Endodermal cell (in vitro differentiated cells): ENCODE data around the gene WHRN. TPM values are rescaled to one million over a fixed set of nuclear protein-coding genes. Genes with fewer than 3 reads are reported as not detected.

Experiments used
- DNase-seq: peaks from one replicate; pipeline ENCODE4 v3.0.0-alpha.2; 2017
- H3K27ac ChIP-seq: 2 replicates; pipeline ENCODE4 v1.5.1; 2013; ENCODE audit warnings: mild to moderate bottlenecking, low read depth, low read length, moderate library complexity
- H3K27me3 ChIP-seq: 2 replicates; pipeline ENCODE4 v1.6.1; 2013; ENCODE audit warnings: mild to moderate bottlenecking, low read length, moderate library complexity; ENCODE audit not compliant: insufficient read depth, control insufficient read depth, poor library complexity, severe bottlenecking
- H3K36me3 ChIP-seq: 2 replicates; pipeline ENCODE4 v1.7.0; 2013; ENCODE audit warnings: mild to moderate bottlenecking, low read length, moderate library complexity; ENCODE audit not compliant: control insufficient read depth, insufficient read depth
- H3K4me1 ChIP-seq: one replicate; pipeline ENCODE4 v1.7.0; 2013; ENCODE audit warnings: low read length; ENCODE audit not compliant: control insufficient read depth, insufficient read depth
- H3K4me3 ChIP-seq: 2 replicates; pipeline ENCODE4 v1.5.1; 2013; ENCODE audit warnings: mild to moderate bottlenecking, low read length, moderate library complexity
- H3K9ac ChIP-seq: 2 replicates; pipeline ENCODE4 v1.6.1; 2013; ENCODE audit warnings: mild to moderate bottlenecking, low read length, moderate library complexity; ENCODE audit not compliant: poor library complexity, severe bottlenecking; ENCODE audit errors: extremely low read depth
- H3K9me3 ChIP-seq: 2 replicates; pipeline ENCODE4 v1.6.1; 2013; ENCODE audit warnings: mild to moderate bottlenecking, low read length, moderate library complexity; ENCODE audit not compliant: control insufficient read depth
- H3K27ac Mint-ChIP-seq: 2 replicates; pipeline ENCODE4 v1.8.0; 2020; ENCODE audit warnings: mixed read lengths
- H3K27me3 Mint-ChIP-seq: 2 replicates; pipeline ENCODE4 v1.8.0; 2021; ENCODE audit warnings: mild to moderate bottlenecking, mixed read lengths; ENCODE audit not compliant: insufficient read depth
- H3K36me3 Mint-ChIP-seq: 2 replicates; pipeline ENCODE4 v1.8.0; 2020; ENCODE audit warnings: low read depth, mixed read lengths
- H3K4me1 Mint-ChIP-seq: 2 replicates; pipeline ENCODE4 v1.8.0; 2020; ENCODE audit warnings: mixed read lengths
- H3K4me3 Mint-ChIP-seq: 2 replicates; pipeline ENCODE4 v1.8.0; 2020; ENCODE audit warnings: mild to moderate bottlenecking, moderate library complexity, mixed read lengths
- H3K9me3 Mint-ChIP-seq: 2 replicates; pipeline ENCODE4 v1.8.0; 2020; ENCODE audit warnings: mild to moderate bottlenecking, mixed read lengths
- CTCF ChIP-seq: fragments of 200-600 bp; sonication (generic); conservative IDR thresholded peaks from 2 replicates; pipeline ENCODE4 v1.5.0; 2021; ENCODE audit warnings: antibody characterized with exemption, mild to moderate bottlenecking
- WGBS, 2 experiments: methylation state at CpG; one replicate each; pipeline versions ENCODE4 v1.1.5 to v1.1.7; 2013; ENCODE audit warnings: missing lambda C conversion rate in 2 of 2, mixed read lengths in 1 of 2; ENCODE audit not compliant: insufficient coverage in 1 of 2, insufficient read length in 1 of 2; 5-methylcytosine and 5-hydroxymethylcytosine counted together
- total RNA-seq, 2 donors: library from RNA; stranded (reverse); fragmentation: NEBNext Ultra II Directional in 1 of 2; extraction: Animal tissue kit (Norgen Biotek cat#: 25700) in 1 of 2; gene quantifications; 2 replicates in 1 of 2; 3 replicates in 1 of 2; pipeline ENCODE4 v1.2.1, GENCODE V29; 2021

WHRN gene
- total RNA-seq, 2 donors from 2014 or later: 7.0 to 12.8 TPM

- Mint-ChIP-seq H3K4me3 (no peak overlapping the region), H3K27ac (no peak overlapping the region), H3K27me3 (no peaks in the 10 kb centered on the region), H3K4me1 (peaks cover 37% of the 10 kb centered on the region), H3K36me3 (peaks cover 3% of the 10 kb centered on the region), H3K9me3 (no peaks in the 10 kb centered on the region)
- H3K4me1 ChIP-seq: peaks cover 14% of the 10 kb centered on the region
- WGBS, 2 experiments: no CpG with 5 or more reads among the region's 1 CpG
- H3K36me3 ChIP-seq: no peaks in the 10 kb centered on the region
- H3K9ac ChIP-seq: no peak overlapping the region
- no peak overlapping the region for H3K4me3 ChIP-seq
- H3K27me3 ChIP-seq: peaks cover 10% of the 10 kb centered on the region
- H3K9me3 ChIP-seq: no peaks in the 10 kb centered on the region
- no peak overlapping the region for H3K27ac ChIP-seq
- DNase-seq: no peak
- TF ChIP-seq CTCF: no peak
Measured at GRCh38 chr9:114384341-114384740, 120.9 kb downstream of the WHRN start.

- Histone ChIP-seq H3K27me3 (peaks cover 4% of the 10 kb centered on the region), H3K9ac (no peak overlapping the region), H3K4me3 (no peak overlapping the region), H3K4me1 (peaks cover 14% of the 10 kb centered on the region), H3K27ac (peak overlapping the region; percentile 2), H3K9me3 (no peaks in the 10 kb centered on the region), H3K36me3 (no peaks in the 10 kb centered on the region)
- DNase-seq: no peak
- H3K4me1 Mint-ChIP-seq: peaks cover 31% of the 10 kb centered on the region
- 77 to 86% methylated on average over 4 to 8 of the region's 8 CpGs for WGBS, 2 experiments
- H3K27ac Mint-ChIP-seq: no peak overlapping the region
- no peaks in the 10 kb centered on the region for H3K9me3 Mint-ChIP-seq
- no peak overlapping the region for H3K4me3 Mint-ChIP-seq
- no peaks in the 10 kb centered on the region for H3K27me3 Mint-ChIP-seq
- peaks cover 3% of the 10 kb centered on the region for H3K36me3 Mint-ChIP-seq
- no peak for TF ChIP-seq CTCF
Measured at GRCh38 chr9:114383521-114384231, 121.6 kb downstream of the WHRN start.

- peak; percentile 80 for DNase-seq
- Mint-ChIP-seq H3K4me1 (peaks cover 26% of the 10 kb centered on the region), H3K27me3 (no peaks in the 10 kb centered on the region), H3K36me3 (peaks cover 3% of the 10 kb centered on the region), H3K9me3 (no peaks in the 10 kb centered on the region), H3K4me3 (no peak overlapping the region), H3K27ac (peak overlapping the region; percentile 52)
- Histone ChIP-seq H3K9me3 (no peaks in the 10 kb centered on the region), H3K27me3 (no peaks in the 10 kb centered on the region), H3K4me1 (peaks cover 14% of the 10 kb centered on the region), H3K36me3 (no peaks in the 10 kb centered on the region), H3K4me3 (no peak overlapping the region), H3K9ac (no peak overlapping the region), H3K27ac (peak overlapping the region; percentile 2)
- TF ChIP-seq CTCF: peak; percentile 45
- 68 to 76% methylated on average over 11 to 17 of the region's 17 CpGs for WGBS, 2 experiments
Measured at GRCh38 chr9:114382699-114383520, 122.4 kb downstream of the WHRN start.
